GM08714 (cell line): ENCODE results near the gene WIPF2.

Source experiments
- H3K4me3 ChIP-seq: fragments of 200-500 bp; sonication (Bioruptor generic); 2 replicates; pipeline ENCODE4 v1.5.1; 2014; ENCODE audit warnings: mild to moderate bottlenecking, low read length, inconsistent platforms
- ZNF274 ChIP-seq: IDR thresholded peaks from 2 replicates; pipeline ENCODE4 v1.6.1; 2012; ENCODE audit warnings: mild to moderate bottlenecking, low read depth, low read length

WIPF2 gene

GRCh38 chr17:40218740-40219593 is at the start of gene WIPF2:
WIPF2 (plus strand) TSS chr17:40219304; CDS start chr17:40256460, 37,156 bp downstream.
- H3K4me3 ChIP-seq, result peak within 1 kb of the TSS; percentile 100
- TF ChIP-seq ZNF274, result no peak

GRCh38 chr17:40170325-40170724 is 48.8 kb upstream of the WIPF2 start:
- TF ChIP-seq ZNF274, result no peak
- H3K4me3 ChIP-seq, result no peak overlapping the region

GRCh38 chr17:40171750-40172149 is 47.4 kb upstream of the WIPF2 start:
- no peak for TF ChIP-seq ZNF274
- H3K4me3 ChIP-seq, result no peak overlapping the region

- TF ChIP-seq ZNF274, result no peak
- no peak overlapping the region for H3K4me3 ChIP-seq
These were observed 45.9 kb upstream of the WIPF2 start for GRCh38 chr17:40173091-40173777.

- no peak overlapping the region for H3K4me3 ChIP-seq
- no peak for TF ChIP-seq ZNF274
These were observed 45.3 kb upstream of the WIPF2 start for GRCh38 chr17:40173778-40174135.

- no peak overlapping the region for H3K4me3 ChIP-seq
- no peak for TF ChIP-seq ZNF274
These were observed 44.6 kb upstream of the WIPF2 start for GRCh38 chr17:40174514-40174913.

GRCh38 chr17:40175928-40176753 is 43.0 kb upstream of the WIPF2 start:
- TF ChIP-seq ZNF274, result no peak
- H3K4me3 ChIP-seq, result no peak overlapping the region

GRCh38 chr17:40176754-40177110 is 42.4 kb upstream of the WIPF2 start:
- H3K4me3 ChIP-seq, result no peak overlapping the region
- no peak for TF ChIP-seq ZNF274

GRCh38 chr17:40177275-40177874 is 41.7 kb upstream of the WIPF2 start, which contains the start of gene RAPGEFL1:
RAPGEFL1 (plus strand) TSS chr17:40177470; CDS start chr17:40177862, 392 bp downstream.
- TF ChIP-seq ZNF274, result no peak
- H3K4me3 ChIP-seq, result peak within 1 kb of the TSS; percentile 49; the same call in 1 of the 2 replicates

- H3K4me3 ChIP-seq, result no peak overlapping the region
These were observed 41.0 kb upstream of the WIPF2 start for GRCh38 chr17:40178021-40178601.

GRCh38 chr17:40178660-40179059 is 40.4 kb upstream of the WIPF2 start:
- H3K4me3 ChIP-seq, result no peak overlapping the region
- TF ChIP-seq ZNF274, result no peak

More at GRCh38 chr17:40178021-40178601, 41.0 kb upstream of the WIPF2 start:
- TF ChIP-seq ZNF274, result no peak

GRCh38 chr17:40179923-40180659 is 39.0 kb upstream of the WIPF2 start:
- H3K4me3 ChIP-seq, result no peak overlapping the region
- no peak for TF ChIP-seq ZNF274

GRCh38 chr17:40180694-40181093 is 38.4 kb upstream of the WIPF2 start:
- TF ChIP-seq ZNF274, result no peak
- no peak overlapping the region for H3K4me3 ChIP-seq

- no peak overlapping the region for H3K4me3 ChIP-seq
- TF ChIP-seq ZNF274, result no peak
These were observed 37.9 kb upstream of the WIPF2 start for GRCh38 chr17:40181205-40181604.
